HG03571 (cell line): Measurements from ENCODE around the gene SLC24A4.
A peak's percentile ranks its signal among the peaks of the same experiment; 100 is the strongest.

Experiments
- ATAC-seq: cut with Tn5 transposase; IDR thresholded peaks from one replicate; pipeline ENCODE4 v1.9.1; 2021; ENCODE audit not compliant: unreplicated experiment

The SLC24A4 gene

DNA sequence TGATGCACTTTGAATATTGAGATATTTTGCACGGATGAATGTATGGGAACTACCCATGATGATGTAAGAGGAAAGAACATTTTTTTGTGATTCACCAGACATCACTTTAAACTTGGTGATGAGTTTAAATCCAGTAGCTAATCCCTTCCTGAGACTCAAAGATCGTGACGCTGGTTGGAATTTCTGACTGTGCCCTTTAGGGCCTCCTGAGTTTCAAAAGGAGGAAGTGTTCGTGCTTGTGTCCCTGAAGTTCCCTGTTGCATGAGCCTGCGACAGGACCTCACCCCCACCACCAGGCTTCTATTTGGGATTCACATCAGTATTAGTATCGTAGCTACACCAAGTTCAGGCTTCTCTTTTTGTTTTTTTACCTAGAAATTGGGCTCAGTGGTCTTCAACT lies 172.1 kb downstream of the SLC24A4 start:
- no peak for ATAC-seq

DNA sequence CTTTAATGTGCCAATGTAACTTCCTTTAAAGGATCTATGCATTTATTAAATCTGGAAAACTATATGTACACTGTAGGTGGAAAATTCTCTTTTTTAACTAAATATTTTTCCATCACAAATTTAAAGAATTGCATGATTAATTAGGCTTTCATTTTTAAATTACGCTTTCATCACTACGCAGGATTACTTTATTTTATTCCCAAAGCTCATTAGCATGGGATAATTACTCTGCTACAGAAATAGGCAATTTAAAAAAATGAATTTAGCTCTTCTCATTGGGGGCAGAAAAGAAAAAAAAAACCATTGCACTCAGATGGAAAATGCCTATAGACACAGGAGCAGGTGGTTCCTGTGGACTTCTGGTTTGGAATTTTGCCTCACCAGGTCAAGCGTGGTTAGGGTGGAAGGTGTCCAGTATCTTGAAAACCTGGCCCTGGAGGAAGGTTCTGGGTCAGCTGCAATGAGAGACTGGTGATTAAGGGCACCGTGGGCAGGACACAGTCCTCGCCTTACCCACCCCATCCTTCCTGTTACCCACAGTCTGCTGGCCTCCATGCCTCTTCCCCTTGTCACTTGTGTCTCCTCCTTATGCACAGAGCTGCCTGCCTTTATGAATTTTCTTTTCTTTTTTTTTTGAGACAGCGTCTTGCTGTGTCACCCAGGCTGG lies 173.4 kb downstream of the SLC24A4 start:
- no peak for ATAC-seq

DNA sequence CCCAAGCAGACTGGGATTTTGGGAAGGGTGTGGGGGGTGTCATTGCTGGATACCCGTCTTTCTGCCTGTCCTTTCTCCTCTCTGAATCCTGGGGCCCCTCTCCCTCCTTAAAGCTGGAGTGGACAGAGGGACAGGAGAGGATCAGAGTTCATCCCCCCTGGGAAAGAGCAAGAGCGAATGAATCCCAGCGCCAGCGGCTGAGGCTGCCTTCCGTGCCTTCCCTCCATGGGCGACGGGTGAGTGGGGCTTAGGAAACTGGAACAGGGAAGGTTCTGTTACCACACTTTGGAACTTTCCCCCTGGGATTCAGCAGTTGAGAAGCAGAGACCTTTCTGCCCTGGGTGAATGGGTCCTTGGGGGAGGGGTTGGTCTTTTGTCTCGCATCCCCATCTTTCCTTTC lies 174.4 kb downstream of the SLC24A4 start:
- no peak for ATAC-seq

DNA sequence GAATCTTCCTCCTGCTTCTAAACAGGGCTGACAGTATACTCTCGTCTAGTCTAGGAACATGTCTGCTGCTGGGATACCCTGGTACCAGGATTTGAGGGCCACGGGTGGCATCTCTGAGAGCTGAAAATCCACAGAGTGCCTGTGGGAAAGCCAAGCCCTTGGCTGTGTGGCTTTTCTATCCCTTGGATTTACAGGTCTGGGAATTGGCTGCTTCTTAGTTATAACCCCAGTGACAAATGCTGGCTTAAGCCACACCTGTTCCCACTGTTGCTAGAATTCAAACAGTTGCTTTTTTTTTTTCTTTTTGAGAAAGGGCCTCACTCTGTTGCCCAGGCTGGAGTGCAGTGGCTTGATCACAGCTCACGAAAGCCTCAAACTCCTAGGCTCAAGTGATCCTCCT lies 176.3 kb downstream of the SLC24A4 start:
- no peak for ATAC-seq

DNA sequence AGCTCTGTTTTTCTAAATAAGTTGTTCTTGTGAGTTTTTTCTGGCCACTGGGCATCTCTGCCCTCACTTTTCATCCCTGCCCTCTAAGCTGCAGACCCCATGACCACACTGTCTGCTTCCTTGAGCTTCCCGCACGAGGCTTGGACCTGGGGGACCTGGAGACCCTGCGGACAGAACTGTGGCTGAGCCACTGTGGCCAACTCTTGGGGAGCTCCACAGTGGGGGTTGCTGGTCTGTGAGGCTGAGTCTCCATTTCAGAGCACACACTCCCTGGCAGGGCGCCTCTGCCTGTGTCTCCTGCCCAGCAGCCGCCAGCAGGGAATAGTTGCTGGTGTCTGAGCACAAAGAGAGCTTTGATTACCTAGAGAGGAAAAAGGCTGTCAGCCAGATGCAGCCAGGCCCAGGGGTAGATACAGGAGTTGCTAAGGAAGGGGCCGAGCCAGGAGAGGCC lies 177.6 kb downstream of the SLC24A4 start:
- ATAC-seq = no peak

DNA sequence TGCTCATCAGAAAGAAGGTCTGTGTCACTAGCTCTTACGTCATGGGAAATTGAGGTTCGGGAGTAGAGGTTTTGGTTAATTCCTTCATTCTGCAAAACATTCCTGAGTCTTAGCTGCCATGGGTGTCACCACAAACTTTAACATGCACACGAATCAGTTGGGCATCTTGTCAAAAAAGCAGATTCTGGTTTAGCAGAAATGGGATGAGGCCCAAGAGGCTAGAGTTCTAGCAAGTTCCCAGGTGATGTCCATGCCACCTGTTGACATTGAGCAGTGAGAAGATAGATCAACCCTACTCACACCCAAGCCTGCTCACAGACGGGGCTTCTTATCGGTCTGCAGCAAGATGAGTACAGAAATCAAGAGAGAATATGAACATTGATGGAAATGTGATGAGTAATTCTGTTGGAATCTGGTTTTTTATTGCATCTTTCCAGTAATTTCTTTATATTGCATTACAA lies 179.0 kb downstream of the SLC24A4 start:
- ATAC-seq = no peak

DNA sequence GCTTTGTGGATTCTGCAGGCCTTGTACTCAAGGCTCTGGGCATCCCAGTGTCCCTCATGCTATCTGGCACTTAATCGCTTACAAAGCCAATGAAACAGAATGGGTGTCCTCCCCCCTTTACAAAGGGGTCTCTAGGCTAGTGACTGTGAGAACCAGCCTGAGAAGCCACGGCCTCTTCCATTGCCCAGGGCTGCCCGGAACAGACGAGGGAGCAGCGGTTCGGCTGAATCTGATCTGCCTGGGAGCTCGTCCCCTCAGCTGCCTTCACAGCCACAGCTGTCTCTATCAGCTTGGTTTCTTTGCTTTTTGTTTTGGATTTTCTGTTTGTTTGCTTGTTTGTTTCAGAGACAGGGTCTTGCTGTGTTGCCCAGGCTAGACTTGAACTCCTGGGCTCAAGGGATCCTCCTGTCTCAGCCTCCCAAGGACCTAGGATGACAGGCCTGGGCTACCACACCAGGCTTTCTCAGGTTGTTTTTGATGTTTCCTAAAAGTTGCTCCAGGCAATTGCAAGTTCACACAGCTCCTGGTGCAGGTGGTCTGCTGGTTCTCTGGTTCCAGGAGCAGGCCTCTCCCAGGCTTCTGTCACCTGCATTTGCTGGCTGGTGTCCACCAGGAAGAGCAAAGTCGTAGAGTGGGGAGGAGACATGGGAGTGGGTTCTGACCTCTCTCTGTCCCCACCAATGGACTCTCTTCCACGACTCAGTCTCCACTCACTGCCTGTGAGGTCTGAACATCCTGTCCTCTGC lies 179.7 kb downstream of the SLC24A4 start:
- ATAC-seq = no peak

DNA sequence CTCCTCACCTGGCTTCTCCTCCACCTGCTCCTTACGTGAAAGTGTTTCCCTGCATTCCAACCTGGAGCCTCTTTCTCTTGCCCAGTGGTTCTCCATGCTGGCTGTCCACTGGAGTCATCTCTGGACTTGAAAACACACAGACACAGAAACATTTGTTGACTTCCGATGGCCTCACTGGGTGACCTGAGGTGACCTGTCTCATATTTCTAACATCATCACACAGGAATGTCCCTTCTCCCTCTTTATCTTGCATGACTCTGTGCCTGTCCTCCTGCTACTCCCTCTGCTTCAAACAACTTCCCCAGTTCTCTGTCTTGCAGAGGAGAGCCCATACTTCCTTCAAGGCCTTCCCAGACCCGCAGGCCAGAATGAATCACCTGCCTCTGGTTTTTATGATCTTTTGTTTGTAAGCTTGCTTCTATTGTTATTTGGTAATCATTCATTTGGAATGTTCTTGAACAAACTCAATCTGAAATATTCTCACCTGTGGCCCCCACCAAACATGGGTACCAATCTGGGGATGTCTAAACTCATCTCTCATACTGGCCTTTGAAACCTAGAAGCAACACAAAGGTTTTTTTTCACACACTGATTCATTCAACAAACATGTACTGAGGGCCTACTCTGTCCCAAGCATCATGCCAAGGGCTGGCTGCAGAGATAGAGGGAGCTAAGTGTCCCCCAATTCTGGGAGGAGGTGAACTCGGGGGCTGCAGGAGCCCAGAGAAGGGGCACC lies 181.0 kb downstream of the SLC24A4 start:
- ATAC-seq = no peak

DNA sequence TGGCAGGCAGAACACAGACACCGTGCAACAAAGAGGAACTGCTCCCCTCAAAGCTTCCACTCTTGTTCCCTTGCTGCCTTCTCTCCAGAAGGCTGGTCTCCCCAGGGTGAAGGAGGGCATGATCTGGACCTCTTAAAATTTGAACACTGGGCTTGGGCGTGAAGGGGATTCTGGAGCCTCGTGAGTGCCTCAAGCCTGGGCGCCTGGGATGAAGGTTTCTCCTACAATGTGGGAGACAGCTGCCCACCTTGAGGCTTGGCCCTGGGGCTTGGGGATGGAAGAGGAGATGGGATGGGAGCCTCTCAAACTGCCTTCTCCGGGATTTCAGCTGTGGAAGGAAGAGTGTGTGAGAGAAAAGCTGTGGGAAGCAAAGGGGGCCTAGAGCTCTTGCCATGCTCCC lies 182.9 kb downstream of the SLC24A4 start:
- no peak for ATAC-seq

DNA sequence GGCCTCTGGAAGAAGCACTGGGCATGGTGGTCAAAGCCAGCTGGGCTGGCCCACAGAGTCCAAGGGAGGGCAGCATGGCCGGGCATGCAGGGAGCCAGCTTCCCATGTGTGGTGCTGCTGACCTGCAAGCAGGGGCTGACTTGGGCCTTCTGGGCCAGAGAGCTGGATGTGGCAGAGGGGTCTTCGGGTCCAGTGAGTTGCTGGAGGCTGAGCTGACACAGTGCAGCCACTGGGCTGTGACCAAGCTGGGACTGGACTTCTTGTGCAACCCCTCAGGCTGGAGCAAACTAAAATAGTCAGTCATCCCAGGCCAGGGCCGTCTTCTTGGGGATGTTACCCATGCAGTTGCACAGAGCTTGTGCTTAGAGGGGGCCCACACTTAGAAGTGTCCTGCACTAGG lies 183.3 kb downstream of the SLC24A4 start:
- no peak for ATAC-seq

DNA sequence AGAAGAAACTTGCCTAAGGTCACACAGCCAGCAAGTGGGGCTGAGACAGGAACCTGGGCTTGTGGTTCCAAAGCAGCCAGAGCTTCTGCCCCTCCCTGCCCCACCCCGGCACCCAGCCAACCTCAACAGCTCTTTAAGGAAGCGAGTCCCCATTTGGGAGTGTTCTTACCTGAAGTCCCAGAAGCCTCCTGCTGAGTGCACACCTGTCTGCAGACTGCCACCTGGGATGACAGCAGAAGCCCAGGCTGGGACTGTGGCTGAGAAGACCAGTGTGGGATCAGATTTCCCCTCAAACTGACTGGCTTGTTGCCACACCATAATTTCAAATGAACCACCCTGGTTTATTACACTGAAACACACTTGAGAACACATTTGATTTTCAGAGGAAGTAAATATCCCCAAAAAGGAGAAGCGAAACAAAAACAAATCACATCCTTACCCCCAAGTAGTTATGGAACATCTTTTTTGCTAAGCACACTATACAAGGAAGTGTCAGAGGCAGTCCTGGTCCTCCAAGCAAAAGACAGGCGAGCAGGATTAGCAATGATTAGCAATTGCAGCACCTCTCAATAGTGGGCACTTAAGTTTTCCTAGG lies 184.3 kb downstream of the SLC24A4 start:
- peak; percentile 54 for ATAC-seq

DNA sequence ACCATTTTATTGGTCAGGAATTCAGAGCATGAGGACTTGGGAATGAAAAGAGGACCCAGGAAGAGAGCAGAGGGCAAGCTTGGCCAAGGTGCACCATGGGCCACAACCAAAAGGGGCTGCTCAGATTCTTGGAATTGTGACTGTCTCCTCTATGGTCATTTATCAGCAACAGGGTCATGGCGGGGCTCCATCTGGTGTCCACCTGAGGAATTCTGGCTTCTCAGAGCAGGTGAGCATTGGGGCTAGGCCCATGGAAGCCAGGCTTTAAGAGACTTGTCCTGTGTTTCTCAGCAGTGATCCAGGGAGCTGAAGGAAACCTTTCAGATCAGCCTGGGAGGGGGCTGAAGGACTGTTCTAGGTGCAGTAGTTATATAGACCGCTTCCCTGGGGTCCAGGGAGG lies 188.0 kb downstream of the SLC24A4 start:
- no peak for ATAC-seq

DNA sequence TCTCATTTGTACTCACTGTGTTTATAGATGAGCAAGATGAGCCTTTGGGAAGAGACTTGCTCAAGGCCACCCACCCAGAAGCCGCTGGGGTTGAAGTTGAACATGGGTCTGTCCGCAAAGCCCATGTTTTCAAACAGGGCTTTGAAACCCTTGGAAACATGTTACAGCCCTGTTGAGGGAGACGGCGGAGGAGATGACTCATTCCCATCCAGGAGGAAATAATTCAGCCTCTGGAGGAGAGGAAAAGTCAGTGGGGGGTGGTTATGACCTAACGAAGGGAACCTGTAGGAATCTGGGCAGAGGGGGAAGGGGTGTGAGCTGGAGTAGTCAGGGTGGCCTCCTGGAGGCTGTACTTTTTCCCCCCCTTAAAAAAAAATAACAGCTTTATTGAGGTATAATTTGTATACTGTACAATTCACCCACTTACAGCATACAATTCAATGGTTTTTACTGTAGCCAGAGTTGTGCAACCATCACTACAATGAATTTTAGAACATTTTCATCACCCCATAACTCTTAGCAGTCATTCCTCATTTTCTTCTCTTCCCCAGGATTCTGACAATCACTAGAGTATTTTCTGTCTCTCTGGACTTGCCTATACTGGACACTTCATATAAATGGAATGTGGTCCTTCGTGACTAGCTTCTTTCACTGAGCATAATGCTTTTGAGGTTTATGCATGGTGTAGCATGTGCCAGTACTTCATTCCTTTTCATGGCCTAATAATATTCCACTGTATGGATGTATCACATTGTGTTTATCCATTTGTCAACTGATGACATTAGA lies 188.7 kb downstream of the SLC24A4 start:
- no peak for ATAC-seq

DNA sequence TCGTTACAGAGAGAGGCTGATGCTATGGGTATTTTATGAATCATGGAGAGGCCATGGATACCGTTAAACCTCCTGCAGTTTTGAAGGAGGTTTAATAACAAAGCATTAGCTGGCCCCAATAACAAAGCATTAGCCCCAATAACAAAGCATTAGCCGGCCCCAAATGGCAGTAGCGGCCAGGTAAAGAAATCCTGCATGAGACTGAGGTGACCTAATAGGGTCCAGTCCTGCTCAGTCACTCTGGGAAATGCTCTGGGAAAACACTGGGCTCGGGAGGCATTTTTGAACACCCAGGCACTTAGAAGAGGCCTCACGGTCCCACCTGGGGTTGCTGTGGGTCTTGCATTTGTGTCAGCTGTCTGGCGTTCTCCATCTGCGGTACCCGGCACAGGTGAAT lies 189.8 kb downstream of the SLC24A4 start:
- ATAC-seq = no peak

DNA sequence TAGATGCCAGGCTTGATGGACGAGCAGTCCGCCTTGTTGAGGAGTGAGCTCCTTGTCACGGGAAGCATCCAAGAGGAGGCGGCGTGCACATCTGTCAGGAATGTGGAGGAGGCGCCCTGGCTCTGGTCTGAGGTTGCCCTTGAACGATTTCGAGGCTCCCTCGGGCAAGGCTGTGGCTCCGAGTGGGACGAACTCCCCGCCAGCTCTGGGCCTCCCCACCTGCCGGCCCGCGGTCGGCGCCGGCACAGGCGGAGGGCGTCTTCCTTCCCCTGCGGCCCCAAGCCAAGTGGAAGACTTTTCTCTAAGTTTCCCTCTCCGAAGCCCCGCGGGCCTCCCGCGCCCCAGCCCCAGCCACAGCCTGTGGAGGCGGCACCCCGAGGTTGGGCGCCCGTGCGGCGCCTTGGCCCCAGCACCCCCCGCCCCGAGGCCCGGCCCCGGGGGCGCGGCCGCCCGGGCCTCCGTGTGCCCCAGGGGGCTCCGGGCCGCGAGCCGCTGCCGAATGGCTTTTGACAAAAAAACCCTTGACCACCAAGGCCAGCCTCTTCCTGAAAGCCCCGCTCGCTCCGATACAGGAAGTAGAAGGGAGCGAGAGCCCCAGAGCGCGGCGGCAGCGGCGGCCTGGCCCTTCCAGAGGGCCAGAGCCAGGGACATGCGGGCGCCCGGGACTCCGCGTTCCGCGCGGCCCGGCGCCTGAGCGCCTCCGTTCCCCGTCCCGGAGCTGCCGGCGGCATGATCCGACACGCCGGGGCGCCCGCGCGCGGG lies 190.4 kb downstream of the SLC24A4 start, which contains the start of gene RIN3:
RIN3 (plus strand) TSS at position 578 of the 762 bp plus-strand sequence; CDS start at position 730, 152 bp downstream.
- ATAC-seq = peak; percentile 70

DNA sequence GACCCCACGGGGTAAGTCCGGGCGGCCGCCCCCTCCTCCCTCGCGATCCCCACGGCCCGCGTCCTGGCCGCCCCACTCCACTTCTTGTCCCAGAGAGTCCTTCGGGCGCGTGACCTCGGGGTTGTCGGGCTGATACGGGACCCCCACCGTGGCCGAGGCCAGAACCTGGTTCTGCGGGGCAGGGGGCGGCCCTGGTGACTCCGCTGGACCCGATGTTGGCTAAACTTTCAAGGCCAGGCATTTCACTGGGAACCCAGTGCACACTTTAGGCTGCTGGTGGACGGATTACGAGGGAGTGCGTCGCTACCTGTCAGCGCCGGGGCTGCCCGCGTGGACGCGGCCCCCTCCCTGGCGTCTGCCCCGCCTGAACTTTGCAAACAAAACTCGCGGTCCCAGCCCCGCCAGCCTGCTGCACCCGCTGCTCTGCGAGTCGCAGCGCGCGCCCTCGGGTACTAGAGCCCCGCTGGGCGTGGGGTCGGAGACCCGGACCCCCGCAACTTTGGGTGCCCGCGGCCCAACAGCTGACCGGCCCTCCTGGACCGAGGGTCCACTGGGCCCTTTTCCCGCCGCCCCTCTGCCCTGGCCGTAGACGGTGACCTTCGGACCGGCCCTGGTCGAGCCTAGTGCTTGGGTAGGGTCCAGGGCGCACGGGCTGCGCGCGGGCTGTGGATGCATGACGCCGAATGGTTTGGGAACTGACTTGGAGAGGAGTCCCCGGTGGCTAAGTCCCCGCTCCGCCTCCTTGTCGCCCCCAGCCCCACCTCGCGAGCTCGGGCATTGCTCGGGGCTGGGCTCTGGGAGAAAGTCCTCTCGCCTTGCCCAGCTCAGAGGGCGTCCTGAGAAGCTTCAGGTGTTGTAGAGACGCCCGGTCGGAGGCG lies 191.2 kb downstream of the SLC24A4 start:
- ATAC-seq = no peak

DNA sequence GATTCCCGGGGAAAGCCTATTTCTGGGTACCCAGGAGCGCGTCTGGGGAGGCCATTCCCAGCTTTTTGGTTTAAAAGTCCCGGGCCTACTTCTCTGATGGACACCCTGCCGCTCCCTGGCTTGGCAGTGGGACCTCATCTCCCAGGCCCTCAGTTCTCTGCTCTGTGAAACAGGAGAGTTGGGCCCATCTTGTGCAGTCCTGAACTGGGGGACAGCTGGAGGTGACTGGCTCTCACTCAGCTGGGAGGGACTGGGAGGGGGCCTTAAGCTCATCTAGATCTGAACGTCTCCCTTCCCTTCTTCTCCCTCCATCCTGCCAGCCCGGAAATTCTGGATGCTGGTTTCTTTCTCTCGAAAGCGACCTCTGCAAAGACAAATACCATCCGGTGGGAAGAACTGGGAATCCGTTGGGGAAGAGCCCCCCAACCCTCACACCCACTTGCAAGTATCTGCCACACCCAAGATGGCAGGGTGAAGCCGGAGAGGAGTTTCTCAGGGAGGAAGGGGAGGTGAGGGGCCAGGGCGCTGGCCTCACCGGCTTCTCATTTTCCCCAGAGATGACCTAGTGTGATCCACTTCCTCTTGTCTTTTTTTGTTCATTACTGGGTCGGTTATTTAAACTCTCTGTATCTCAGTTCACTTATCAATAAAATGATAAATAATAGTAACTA lies 192.0 kb downstream of the SLC24A4 start:
- ATAC-seq = no peak
